ENCODE data around the gene ABL1.

Gene ABL1

DNA sequence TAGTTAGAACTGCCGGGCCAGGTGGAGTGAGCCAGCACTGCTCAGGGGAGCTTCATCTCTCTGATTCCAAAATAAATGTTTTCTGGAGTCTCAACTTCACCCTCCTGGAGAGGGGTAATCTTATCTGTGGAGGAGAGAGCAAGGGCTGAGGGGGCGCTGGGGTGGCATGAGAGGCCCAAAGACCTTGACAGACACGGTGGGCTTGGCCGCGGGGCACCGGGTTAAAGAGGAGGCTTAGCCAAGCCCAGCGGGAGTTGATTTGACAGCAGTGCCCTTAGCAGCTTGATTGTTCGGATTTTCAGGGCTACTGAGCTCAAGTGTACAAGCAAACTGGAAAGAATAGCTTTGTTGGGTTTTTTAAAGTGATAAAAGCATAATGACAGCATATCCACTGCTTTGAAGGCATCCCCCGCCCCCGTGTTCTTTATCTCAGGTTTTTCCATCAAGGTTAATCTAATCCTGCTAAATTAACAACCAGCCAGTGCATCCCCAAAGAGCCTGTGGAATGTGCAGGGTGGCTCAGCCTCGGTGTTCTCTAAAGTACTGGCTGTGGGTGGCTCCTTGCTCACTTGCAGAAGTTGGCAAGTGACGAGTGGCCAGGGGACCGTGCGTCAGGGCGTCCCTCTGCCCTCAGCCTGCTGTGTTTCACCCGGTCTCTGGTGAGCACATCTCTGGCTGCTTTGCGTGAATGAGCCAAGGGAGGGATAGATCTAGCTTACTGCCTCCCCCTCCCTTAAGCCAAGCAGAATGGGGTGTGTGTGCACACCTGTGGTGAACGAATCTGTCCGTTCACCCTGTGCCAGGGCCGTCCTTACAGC is 56.0 kb downstream of the ABL1 start:
- no peak for DNase-seq (ENCODE audit: low spot score)

DNA sequence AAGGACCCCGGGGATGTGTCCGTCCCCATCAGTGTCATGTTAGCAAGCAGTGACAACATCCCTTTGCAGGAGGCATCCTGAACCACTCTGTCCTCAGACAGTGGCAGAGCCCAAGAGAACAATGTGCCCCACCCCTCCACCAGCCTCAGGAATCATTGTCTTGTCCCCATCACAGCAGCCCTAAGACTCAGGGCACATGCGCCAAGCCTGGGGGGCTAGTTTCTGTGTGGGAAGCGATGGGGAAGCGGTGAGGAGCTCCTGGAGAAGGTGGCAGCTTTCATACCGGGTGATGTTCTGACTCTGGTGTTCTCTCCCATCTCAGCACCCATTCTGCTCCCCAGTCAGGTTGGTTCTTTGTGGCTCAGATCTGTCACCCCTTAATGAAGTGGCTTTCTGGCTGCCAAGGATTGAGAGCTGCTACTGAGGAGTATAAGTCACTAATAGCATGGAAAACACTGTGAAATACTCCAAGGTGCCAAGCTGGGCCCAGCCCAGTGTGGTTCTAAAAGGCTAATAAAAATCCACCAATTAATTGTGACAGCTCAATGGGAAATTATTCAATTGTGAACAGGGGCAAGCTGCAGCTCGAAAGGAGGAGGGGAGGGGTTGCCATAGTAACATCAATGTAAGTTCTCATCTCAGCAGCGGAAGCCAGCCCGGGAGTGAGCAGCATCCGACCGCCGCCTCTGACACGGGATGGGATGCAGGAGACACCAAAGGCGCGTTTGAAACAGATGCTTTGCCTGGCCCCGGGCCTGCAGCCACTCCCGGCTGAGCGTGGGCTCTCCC is 56.8 kb downstream of the ABL1 start:
- no peak for DNase-seq (ENCODE audit: low spot score)

DNA sequence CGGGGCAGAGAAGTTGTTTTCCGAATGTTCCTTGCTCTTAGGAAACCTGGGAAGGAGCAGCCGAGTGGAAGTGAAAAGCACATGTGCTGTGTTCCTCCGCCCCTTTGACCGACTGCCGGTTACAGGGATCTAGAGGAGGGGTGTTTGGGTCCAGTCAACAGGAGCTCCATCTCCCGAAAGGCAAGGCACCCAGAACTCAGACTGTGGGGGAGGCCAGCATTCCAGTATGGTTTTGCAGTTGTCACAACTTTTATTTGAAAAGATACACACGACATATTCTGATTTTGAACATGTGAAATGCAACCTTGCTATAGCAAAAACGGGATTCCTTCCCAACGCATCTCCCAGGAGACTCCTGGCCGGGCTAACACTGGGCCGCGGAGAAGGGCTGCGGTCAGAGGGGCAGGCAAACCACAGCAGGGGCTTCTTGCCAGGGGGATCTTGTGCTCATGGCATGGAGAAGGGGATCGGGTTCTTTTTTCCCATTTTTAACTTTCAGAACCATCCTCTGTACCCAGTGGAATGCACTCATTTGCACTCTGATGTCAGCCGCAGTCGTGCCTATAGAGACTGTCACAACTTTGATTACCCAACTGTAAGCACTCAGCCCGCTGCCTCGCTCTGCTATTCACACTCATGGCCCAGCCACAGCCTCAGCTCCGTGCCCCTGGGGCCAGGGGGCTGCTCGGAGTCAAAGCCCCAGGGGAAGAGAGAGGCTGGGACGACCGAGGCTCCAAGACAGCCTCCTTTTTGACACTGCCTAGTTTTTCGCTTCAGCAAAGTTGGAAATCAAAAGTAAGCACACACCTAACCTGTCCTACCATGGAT is 57.6 kb downstream of the ABL1 start:
- DNase-seq (ENCODE audit: low spot score), result no peak

DNA sequence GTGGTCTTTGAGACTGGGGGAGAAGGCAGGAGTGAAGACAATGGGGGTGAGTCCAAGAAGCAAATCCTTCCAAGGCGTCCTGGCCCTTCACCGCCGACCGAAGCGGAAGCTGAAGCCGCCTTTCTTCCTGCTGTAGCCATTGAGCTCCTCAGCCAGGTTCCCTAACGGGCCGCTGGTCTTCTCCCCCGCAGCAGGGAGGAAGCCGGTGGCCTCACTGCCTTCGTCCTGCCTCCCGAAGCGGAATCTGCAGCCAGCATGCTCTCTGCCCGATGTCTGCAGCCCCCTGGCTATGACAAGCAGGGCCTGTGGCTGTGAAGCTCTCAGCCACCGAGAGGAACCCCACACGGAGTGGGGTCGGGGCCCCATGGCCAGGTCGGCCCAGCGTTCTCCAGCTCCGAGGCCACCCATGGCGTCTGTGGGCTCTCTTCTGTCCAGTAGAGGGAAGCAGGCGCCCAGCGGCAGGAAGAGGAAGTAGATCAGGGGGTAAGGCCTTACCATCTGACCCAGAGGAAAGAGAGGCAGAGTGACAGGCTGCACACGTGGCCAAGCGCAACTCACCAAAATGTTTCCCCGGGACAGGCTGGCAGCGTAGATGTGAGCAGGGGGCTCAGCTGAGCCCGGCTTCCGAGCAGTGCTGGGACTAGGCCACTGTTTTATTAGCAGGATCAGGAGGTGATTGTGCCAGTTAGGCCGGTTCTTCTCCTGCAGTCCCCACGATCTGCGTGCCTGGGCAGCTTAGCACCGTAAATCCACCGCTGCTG is 58.5 kb downstream of the ABL1 start:
- peak; percentile 74 for DNase-seq (ENCODE audit: low spot score)

DNA sequence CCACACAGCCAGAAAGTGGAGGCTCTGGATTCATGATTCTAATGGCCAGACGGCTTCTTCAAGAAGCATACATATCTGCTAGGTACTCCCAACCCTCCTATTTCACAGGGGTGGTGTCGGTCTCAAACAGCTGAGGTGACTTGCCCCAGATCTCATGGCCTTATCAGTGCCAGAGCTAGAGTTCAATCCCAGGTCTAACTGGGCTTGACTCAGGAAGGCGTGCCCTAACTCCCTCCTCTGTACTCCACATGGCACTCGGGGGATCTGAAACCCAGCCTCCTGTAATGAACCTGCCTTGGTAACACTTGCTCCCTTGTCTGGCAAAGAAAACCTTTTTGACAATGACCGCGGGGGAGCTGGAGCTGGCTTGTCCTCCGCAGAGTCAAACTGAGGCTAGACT is 59.5 kb downstream of the ABL1 start:
- no peak for DNase-seq (ENCODE audit: low spot score)

DNA sequence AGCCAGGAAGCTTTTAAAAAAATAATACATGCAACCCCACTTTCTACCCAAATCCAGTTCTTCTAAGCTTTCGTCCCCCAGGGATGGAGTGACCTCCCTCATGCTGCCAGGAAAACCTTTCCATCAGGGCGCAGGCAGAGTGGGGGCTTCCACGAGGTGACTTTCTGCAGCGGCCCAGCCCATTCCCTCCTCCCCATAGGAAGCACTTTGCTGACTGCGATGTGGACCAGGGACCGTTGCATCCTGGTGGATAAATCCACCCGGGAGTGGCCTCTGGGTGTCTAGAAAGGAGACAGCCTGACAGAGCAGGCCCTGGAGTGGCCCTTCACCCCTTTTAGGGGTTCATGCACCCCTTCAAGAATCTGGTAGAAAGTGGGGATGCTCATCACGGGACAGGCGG is 60.0 kb downstream of the ABL1 start:
- no peak for DNase-seq (ENCODE audit: low spot score)

DNA sequence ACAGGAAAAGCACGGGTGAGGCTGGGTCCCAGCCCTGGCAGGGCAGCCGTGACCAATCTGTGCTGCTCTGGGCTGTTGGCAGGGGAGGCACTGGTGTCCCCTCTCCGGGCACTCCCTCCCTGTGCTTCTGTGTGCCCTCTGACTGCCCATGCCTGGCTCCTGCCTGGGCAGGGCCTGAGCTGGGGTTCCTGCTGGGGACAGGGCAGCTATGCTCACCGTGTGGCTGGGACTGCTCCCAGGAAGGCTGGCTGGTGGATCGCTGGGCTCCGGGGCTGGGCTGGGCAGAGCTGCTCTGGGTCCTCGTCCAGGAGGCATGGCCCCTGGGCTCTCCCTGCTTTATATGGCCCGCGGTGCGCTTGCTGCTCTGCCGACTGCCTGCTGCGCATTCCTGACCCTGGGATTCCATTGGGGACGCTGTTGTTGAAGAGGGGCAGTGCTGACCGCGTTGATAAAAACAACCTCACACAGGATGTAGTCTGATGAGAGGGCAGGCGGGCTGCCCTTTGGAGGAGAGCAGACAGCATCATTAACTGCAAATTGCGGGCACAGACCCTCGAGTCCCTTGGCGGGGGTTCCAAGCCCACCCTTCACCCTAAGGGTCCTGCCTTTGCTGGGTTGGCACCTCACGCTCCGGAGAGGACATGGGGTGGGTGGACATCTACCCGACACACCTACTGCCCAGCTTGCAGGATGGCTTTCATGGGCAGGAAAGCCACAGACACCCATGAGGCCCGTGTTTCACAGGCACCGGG is 60.6 kb downstream of the ABL1 start:
- no peak for DNase-seq (ENCODE audit: low spot score)

DNA sequence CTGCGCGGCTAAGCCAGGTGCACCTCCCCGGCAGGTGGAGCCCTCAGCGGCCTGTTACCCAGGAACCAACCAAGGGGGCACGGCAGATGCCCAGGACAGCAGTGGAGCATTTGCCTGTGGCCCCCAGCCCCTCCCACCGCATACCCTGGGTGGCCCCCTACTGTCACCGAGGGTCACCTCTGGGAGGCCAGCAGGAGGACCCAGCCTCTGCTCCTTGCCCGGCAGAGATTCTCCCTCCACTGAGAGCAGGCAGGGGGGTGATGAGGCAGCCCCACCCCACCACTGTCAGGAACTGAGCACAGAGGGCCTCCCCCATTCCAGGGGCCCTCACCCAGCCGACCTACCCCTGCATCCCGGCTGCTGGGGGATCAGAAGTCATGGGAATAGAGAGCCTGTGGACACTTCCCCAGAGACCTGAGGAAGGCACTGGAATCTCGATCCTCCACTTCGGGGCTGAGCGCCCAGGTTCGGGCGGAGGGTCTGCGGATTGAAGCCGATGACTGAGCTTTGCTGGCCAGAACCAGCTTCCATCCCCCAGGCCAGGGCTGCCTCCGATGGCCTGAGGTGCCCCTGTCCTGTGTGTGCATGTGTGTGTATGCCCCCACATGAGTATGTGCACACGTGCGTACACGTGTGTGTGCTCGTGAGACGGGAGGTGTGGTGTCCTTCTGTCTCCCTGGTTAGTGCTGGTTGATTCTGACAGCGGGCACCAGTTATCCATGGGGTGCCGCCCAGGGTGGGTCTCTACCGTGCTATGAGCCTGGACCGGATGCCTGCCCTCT is 61.4 kb downstream of the ABL1 start, which contains the start of gene QRFP:
TSS of gene QRFP (minus strand) at position 580 of the 782 bp plus-strand sequence. CDS start 2,974 bp downstream, outside the sequence.
- DNase-seq (ENCODE audit: low spot score), result no peak

DNA sequence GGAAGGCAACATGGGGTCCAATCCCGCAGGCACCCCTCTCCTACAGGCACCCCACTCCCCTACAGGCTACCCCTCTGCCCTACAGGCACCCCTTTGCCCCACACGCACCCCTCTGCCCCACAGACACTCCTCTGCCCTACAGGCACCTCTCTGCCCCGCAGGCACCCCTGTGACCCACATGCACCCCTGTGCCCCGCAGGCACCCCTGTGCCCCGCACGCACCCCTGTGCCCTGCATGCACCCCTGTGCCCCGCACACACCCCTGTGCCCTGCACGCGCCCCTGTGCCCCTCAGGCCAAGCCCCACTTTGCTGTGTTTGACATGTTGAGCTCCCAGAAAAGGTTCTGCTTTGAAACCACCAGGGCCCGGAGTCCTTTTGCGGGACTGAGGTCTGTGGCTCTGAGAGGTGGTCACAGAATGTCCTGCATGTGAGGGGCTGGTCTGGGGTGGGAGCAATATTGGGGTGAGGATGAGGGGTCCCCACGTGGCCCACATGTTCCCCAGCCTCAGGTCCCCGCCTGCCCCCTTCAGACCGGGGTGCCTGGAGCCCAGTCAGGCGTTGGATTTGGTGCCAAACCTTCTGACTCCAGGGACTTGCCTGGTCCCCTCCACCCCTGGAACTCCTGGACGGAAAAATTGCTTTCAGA is 62.2 kb downstream of the ABL1 start:
- no peak for DNase-seq (ENCODE audit: low spot score)

DNA sequence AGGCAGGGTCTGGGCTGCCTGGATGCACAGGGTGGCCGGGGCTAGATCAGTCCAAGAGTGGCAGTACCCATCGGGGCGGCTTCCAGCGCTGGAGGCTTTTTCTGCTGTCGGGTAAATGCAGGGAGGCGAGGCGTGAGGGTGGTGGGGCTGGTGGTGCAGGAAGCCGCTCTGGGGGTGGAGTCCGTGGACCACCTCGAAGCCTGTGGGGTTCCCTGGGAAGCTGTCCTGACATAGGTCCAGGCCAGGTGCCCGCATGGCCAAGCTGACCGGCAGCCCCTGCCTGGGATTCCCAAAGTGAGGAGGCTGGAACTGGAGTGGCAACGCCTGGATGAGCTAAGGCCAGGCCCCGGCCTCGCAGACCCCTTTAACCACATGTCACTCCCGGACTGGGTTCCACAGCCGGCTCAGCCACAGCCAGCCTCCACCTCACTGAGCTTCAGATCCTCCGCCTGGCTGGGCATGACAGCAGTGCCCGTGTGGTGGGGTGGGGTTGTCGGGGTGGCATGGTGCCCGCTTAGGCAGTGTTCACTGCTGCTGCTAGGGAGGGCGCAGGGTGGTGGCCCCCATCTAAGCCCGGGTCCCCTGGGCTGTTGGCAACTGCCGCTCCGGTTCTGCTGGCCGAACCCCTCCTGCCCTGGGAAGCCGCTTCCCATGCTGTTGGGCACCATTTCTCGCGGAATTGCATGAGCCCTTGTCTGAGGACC is 62.9 kb downstream of the ABL1 start:
- DNase-seq (ENCODE audit: low spot score), result no peak

- DNase-seq (ENCODE audit: low spot score), result no peak
Measured at GRCh38 chr9:130898552-130898852, 63.4 kb downstream of the ABL1 start.

- DNase-seq (ENCODE audit: low spot score), result no peak
Measured at GRCh38 chr9:130899051-130899748, 64.1 kb downstream of the ABL1 start.

DNA sequence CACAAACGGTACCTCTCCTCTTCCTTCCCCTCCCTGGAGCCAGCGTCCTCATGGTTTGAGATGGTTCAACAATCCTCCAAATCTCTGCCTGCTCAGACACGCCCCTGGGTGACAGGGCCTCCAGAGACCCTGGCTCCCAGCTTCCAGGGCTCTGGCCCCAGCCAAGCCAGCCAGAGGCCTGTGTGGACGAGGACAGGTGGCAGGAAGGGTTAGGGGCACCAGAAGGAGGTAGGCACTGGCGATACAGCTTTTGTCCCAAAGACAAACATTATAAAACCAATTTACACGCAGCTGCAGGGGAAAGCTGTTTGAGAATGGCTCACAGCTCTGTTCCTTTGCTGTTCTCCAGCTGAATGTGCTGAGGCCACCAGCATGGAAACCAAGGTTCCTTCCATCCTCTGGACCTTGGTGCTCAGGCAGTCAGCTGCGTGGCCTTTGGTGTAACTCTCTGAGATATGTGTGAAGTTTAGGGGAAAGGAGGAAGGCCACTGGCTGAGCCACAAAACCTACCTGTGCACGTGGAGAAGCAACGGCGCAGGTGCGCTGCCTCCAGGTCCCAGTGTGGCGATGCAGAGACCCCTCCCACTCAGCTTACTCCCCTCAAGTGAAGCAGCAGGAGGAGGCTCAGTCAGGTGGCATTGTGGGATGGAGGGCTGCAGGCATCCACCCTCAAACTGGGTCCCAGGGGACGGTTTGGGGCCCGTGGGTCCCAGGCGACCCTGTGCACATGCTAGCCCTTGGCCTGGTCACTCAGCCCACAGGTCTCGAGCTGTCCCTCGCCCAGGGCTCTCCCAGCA is 65.8 kb downstream of the ABL1 start:
- DNase-seq (ENCODE audit: low spot score), result no peak

- no peak for DNase-seq (ENCODE audit: low spot score)
Measured at GRCh38 chr9:130901498-130902203, 66.6 kb downstream of the ABL1 start.

DNA sequence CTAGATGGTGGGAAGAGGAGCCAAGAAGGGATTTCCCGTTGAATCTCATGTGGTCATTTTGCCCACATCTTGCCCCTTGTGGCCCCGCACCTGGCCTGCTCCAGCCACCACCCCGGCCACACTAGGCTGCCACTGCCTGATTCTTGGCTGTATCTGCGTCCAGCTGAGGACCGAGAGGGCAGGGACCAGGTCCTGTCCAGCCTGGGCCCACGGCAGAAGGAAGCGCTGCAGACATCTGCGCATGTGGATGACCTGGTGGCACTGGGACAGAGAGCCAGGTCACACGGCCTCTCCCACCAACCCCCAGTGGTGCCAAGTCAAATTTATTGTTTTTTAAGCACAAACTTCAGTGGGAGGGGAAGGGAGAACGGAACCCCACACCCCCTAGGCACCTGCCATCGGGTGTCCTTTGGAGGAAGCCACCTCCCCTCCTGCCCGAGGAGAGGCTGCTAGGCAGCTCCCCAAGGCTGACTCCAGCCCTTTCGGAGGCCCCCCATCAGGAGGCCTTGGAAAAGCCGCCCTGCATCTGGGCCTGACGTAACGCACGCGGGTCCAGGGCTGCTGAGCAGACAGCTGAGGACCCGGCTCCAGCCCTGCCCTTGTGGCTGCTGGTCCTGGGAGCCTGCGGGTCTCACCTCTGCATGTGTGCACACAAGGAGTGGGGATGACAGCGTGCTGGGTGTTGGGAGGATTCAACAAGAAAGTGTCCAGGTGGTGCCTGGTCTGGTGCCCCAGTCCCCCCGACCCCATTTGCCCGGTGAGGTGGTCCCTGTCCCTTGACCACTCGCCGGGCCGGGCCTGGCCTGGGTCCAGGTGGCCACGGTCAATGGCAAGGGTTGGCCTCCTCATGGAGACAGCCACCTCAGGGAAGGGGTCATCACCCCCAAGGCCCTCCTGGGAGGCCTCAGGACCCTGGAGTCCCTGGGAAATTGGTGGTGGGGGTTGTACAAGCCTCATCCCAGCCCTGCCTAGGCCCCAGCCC is 67.4 kb downstream of the ABL1 start:
- no peak for DNase-seq (ENCODE audit: low spot score)

All from iPS-NIHi11 (cell line).